GM21515 (cell line): ENCODE results near the gene MIEF2.

Source experiments
- ATAC-seq: cut with Tn5 transposase; IDR thresholded peaks from one replicate; pipeline ENCODE4 v1.9.1; 2021; ENCODE audit not compliant: unreplicated experiment

MIEF2 gene

GRCh38 chr17:18254888-18255649 lies 5.4 kb upstream of the MIEF2 start:
- ATAC-seq = no peak

GRCh38 chr17:18256351-18256750 lies 4.1 kb upstream of the MIEF2 start:
- ATAC-seq = no peak

DNA sequence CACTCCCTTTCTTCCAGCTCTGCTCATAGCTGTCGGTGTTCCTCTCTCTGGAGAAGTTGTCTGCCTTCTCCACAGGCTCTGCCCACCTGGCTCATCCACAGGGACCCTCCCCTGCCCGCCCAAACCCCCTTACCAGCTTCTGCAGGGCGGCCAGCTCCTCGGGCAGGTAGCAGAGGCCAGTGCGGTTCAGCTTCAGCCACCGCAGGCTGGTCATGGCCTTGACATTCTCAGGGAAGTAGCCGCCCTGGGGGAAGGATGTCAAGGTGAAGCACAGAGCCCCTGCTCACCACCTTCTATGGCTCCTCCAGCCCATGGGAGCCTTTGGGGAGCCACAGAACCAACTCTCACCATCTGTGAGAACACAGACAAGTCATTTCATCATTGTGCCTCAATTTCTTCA lies 3.7 kb upstream of the MIEF2 start:
- ATAC-seq = no peak

- no peak for ATAC-seq
Measured at GRCh38 chr17:18257268-18257981, 3.0 kb upstream of the MIEF2 start.

GRCh38 chr17:18257982-18258355 lies 2.5 kb upstream of the MIEF2 start:
- ATAC-seq = no peak

- no peak for ATAC-seq
Measured at GRCh38 chr17:18258356-18259038, 2.0 kb upstream of the MIEF2 start, which contains the start of gene FLII. Gene FLII, minus strand, starts transcription at chr17:18258738. Its CDS starts 48 bp downstream, at chr17:18258690.

GRCh38 chr17:18259621-18260331 lies 686 bp upstream of the MIEF2 start:
- ATAC-seq = no peak

GRCh38 chr17:18261146-18261515 lies 669 bp downstream of the MIEF2 start:
- ATAC-seq = peak; percentile 20

DNA sequence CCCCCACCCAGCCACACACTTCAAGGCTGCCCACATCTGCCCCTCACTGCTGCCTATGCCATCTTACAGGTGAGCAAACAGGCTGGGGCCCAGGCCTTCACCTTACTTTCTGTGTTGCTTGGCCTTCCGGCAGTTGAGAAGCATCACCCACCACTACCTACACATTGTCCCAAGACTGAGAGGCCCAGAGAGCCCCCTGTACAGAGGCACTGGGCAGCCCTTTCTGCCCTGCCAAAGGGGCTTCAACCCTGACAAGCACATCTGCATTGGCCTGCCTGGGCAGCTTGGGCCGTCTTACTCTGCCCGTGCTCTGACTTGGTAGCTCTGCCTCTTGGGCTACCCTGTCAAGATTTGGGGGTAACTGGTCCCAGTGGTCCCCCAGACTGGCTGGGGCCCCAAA lies 1.2 kb downstream of the MIEF2 start:
- ATAC-seq = no peak

DNA sequence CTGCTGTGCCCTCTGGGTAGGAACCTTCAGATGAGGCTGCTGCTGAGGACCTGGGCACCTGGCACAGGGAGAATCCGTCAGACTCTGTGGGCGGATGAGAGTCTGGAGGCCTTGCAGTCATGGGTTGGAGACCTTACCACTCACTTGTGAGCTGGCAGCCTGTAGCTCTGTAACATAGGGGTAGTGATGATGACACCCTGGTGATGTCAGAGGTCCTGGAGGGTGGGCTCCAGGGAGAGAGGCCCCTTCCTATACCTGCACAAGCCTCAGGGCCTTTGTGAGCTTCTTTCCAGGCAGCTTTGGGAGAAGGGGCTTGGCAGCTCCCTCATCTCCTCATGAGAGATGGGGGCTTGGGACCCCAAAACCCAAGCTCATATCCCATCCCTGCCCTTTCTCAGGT lies 1.6 kb downstream of the MIEF2 start:
- ATAC-seq = no peak

GRCh38 chr17:18262641-18263040 lies 2.2 kb downstream of the MIEF2 start:
- no peak for ATAC-seq

GRCh38 chr17:18263885-18264682 lies 3.6 kb downstream of the MIEF2 start:
- no peak for ATAC-seq

DNA sequence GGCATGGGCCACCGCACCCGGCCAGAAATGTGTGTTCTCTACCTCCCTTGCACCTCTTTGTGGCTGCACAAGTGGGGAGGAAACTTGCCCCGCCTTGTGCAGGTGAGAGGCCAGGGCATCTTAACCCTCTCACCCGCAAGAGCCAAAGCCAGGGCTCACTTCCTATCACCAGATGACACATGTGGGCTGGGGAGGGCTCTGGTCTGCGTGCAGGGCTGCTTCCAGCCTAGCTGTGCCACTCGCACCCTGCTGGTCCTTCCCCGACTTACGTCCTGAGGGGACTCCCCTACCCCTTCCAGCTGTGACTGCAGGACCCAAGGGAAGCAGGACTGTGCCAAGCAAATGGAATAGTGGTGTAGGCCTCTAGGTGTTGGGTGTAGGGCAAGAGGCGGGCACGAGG lies 6.9 kb downstream of the MIEF2 start:
- no peak for ATAC-seq

- ATAC-seq = no peak
Measured at GRCh38 chr17:18267927-18268711, 7.7 kb downstream of the MIEF2 start.

DNA sequence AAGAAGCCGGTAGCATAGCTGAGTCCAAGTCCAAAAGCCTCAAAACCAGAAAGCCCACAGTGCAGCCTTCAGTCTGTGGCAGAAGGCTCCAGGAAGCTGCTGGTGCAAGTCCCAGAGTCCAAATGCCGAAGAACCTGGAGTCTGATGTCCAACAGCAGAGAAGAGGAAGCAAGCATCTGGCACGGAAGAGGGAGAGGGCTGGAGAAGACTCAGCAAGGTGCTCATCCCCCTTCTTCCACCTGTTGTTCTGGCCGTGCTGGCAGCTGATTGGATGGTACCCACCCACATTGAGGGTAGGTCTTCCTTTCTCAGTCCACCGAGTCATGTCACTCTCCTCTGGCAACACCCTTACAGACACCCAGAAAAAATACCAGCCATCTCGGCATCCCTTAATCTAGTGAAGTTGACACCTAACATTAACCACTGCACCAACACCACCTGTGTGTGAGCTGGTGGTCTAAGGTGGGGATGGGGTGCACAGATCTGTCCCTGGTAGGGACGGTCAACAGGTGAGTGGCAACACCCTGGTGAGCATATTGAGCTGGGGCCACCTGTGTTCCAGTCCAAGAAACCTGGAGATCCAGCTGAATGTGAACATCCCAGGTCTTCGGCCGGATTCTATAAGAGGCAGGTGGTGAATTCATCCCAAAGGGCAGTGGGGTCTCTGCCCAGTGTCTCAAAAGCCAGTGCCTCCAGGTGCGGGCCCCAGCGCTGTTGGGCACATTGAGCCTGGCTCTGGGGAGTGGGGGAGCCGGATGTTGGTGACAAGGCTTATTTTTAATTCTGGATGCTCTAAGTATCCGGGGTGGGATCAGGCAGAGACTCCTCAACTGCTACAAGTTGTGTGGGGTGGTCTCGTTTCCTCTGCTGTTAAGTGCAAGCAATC lies 9.8 kb downstream of the MIEF2 start:
- no peak for ATAC-seq

- no peak for ATAC-seq
Measured at GRCh38 chr17:18277076-18277475, 16.6 kb downstream of the MIEF2 start.

DNA sequence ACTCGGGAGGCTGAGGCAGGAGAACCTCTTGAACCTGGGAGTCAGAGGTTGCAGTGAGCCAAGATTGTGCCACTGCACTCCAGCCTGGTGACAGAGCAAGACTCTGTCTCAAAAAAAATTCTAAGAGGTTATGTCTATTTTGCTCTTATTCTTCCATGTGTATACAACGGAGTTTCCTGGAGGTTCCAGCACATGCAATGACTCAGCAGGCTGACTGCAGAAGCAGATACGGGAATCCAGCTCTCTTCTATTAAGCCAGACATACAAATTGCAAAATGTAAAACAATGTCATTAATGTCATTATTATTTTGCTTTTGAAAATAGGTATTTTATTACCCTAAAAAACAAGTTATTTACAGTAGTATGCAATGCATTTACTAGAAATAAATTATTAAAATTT lies 18.4 kb downstream of the MIEF2 start:
- no peak for ATAC-seq

DNA sequence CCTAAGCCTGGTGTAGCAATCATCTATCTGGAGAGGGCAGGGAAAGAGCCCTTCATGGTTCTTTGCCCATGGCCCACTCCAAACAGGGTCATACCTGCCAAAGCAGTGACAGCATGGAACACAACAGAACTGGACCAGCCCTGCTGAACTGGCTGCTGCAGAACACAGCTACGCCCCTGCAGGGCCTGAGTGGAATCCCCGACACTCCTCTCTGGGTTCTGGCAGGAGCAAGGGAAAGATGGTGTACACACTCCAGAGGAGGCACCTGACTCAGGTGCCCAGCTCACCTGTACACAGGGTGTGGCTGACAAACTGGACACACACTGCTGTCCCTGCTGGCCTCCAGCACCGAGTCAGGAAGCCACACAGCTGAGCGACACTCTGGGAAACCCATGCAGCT lies 19.8 kb downstream of the MIEF2 start:
- ATAC-seq = no peak
